GM21529 (cell line): Measurements from ENCODE around the gene ARHGEF9.
"Not testable (repeated sequence)": the region's sequence is repeated elsewhere in the genome, so short reads cannot be mapped to it uniquely, and the experiment has no call there.

Source experiments
- ATAC-seq: cut with Tn5 transposase; IDR thresholded peaks from one replicate; pipeline ENCODE4 v1.9.1; 2021; ENCODE audit not compliant: unreplicated experiment

ARHGEF9 gene

DNA sequence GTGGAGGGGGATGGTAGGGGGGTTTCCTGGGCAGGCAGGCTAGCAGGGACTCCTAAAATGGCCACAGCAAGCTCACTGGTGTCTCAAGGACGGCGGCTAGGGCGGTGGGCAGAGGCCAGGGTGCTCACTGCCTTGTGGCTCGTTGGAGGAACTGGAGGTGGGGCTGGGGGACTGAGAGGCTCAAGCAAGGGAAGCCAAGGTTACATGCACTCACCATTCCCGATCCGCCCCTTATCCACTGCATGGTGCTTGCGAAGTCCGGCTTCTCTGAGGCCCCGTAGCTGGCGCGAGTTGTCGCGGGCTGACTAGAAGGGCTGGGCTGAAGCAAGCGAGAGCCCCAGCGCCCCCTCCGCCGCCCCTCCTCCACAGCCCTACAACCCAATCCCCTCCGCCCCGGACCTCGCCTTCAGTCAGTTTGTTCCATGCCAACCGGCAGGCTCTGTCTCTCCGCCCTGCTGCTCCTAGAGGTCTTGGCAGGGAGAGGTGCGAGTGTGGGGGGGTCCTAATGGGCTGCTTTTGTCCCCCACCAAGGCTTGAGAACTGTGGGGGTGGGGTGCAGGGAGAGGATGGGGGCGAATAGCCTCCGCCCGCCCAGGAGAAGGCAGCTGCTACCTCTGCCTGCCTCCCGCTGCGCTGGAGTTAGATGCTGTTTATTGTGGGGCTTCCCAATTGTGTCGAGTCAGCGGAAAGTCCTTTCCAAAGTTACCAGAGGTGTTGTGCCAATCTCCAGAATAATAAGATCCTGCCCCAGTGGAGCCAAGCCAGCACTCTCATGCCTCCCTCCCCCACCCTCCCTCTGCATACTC, at the start of gene ARHGEF9:
TSS of gene ARHGEF9 (minus strand) at position 313 of the 806 bp plus-strand sequence. CDS start at position 244, 69 bp downstream.
- ATAC-seq, result no peak

DNA sequence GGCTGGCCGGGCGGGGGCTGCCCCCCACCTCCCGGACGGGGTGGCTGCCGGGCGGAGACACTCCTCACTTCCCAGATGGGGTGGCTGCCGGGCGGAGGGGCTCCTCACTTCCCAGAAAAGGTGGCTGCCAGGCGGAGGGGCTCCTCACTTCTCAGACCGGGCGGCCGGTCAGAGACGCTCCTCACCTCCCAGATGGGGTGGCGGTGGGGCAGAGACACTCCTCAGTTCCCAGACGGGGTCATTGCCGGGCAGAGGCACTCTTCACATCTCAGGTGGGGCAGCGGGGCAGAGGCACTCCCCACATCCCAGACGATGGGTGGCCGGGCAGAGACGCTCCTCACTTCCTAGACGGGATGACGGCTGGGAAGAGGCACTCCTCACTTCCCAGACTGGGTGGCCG, 40.4 kb upstream of the ARHGEF9 start:
- ATAC-seq, result not testable (repeated sequence)

DNA sequence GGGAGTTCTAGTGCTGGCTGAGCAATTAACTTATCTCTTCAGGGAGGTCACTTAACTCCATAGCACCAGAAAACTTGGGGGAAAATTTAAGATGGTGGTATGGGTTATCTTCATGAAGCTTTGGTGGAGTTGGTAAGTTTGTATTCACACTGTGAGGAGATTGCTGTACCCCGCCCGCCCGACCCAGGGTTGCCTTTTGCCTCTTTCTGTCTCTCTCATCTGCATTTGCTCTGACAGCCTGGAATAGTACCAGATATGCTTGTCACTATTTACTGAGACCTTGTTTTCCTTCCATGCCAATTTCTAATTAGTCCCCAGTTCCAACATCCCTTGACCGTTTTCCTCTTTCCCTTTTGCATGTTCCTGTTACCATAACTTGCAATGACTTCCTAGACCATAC, 33.1 kb upstream of the ARHGEF9 start:
- no peak for ATAC-seq

DNA sequence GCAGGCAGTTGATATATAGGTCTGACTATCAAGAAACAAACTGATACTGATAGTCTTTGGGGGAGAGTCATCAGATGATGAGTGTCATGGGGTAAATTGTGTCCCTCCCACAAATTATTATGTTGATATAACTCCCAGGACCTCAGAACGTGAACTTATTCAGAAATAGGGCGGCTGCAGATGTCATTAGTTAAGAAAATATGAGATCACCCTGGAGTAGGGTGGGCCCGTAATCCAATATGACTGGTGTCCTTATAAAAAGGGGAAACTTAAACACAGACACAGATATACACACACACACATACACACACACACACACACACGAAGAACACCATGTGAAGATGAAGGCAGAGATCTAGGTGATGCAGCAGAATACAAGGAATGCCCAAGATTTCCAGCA, 32.7 kb upstream of the ARHGEF9 start:
- ATAC-seq, result no peak

DNA sequence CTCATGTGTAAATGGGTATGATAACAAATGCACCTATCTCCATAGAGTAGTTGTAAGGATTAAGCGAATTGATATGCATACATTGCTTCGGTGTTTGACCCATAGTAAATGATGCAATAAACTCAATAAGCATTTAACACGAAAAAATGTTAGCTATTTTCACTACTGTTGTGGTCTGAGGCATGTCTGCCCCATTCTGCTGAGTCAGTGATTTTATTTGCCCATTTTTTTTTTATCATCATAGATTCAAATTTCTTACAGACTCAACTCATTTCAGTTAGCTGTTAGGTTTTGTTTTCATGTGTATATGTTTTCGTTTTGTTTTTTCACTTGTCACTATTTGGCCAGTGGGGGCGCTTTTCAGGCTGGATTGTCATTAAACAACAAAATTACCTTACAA, 27.8 kb upstream of the ARHGEF9 start:
- no peak for ATAC-seq

DNA sequence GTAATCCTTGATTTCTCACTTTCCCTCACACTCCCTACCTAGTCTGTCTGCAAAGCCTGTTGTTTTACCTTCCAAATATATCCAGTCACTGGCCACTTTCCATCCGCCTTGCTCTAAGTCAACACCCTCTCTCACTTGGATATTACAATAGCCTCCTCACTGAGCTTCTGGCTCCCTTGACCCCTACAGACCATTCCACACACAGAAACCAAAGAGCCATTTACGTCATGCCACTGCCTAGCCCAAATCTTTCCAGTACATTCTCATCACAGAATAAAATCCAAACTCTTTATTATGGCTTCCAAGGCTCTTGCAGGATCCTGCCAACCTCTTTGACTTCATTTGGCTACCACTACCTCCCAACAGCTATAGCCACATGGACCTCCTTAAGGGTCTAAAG, 25.7 kb upstream of the ARHGEF9 start:
- no peak for ATAC-seq

DNA sequence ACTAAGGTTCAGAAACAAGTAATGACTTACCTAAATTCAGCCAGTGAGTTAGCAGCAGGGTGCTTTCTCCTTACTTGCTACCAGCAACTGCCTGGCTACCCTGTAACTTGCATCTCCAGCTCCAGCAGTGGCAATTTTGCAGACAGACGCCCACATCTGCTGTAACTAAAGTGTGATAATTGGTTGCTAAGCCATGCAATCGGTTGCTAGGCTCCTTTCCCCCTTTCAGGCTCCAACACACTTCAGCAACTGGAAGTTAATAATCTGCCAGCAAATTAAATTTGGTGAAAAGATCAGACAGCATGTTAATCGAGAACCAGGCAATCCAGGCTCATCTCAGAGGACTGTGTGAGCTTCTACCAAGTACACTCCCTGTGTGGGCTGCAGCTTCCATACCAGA, 24.2 kb upstream of the ARHGEF9 start:
- ATAC-seq, result no peak

DNA sequence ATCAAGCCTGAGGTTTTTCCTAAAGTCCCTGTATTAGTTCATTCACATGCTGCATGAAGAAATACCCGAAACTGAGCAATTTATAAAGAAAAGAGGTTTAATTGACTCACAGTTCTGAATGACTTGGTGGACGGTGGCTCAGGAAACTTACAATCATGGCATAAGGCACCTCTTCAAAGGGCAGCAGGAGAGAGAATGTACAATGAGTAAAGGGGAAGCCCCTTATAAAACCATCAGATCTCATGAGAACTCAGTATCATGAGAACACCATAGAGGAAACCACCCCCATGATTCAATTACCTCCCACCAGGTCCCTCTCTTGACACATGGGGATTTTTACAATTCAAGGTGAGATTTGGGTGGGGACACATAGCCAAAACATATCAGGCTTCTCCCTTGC, 10.4 kb upstream of the ARHGEF9 start:
- not testable (repeated sequence) for ATAC-seq

DNA sequence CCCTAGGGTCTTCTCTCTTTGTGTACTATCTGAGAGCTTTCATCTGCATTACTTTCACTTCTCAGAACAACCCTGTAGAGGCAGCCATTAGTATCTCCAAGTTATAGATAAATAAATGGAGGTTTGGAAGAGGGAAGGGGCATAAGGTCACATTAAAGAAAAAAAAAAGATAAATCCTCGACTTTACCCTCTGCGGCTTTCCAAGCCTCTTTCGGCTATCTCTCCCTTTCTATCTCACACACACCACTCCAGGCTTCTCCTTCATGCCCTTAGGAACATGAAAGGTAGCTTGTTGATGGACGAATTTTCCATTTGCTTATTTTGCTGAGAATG, 660 bp upstream of the ARHGEF9 start:
- no peak for ATAC-seq

DNA sequence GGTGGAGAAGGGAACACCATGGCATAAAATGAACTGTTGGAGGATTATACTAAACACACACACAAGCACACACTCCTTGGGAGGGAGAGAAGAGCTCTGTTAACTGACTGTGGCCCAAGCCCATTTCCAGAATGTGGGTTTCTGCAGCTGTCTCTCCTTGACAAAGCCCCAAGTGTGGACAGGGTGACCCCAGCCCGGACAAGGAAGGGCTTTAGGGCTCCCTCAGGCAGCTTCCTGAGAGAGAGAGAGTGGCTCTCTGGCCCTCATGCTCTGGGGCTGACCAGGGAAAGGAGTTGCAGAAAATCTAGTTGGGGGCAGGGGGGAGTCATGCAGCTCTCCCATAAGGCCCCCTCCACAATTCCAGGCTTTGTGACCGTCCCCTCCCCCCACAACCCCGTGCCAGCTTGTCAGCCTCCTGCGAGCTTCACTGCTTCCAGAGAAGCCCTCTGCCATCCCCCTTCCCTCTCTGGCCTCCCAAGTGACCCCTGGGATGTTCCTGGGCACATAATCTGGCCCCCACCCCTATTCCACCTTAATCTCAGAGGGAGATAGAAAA, 590 bp downstream of the ARHGEF9 start:
- no peak for ATAC-seq

DNA sequence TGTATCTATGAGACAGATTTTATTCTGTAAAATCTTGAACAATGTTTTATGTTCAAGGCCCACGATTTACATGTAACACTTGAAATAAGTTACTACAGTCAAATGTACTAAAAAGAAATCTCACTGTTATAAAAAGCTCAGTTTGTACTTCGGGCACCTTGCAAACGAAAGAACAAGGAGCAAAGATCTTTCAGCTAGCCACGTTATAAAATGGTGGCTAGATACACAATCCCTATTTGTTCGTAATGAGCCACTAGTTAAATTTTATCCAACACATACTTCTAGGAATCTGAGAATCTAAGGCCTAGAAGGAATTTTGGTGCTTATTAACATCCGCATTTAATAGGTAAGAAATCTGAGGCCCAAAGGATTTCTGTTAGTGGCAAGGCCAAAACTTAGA, 2.5 kb downstream of the ARHGEF9 start:
- ATAC-seq, result no peak

DNA sequence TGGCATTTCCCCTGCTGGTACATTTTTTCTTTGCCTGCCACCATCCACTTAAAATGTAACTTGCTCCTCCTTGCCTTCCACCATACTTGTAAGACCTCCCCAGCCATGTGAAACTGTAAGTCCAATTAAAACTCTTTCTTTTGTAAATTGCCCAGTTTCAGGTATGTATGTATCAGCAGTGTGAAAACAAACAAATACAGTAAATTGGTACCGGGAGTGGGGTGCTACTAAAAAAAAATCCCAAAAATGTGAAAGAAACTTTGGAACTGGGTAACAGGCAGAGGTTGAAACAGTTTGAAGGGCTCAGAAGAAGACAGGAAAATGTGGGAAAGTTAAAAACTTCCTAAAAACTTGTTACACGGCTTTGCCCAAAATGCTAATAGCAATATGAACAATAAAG, 16.3 kb downstream of the ARHGEF9 start:
- no peak for ATAC-seq

DNA sequence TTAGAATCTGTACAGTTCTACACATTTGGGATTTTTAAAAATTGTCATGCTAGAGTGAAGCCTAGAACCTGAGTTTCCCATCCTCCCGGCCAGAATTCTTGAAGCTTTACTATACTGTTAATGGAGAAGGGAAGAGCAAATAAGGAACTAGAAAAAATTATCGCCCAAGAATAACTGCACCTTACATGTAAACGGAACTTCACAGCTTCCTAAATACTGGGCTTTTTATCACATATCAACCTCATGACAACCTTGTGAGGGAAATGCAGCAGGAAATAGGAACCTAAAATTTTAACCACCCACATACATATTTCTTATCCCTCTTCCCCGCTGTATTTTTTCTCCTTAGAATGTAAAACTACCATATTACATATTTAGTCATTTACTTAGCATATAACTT, 19.3 kb downstream of the ARHGEF9 start:
- no peak for ATAC-seq

DNA sequence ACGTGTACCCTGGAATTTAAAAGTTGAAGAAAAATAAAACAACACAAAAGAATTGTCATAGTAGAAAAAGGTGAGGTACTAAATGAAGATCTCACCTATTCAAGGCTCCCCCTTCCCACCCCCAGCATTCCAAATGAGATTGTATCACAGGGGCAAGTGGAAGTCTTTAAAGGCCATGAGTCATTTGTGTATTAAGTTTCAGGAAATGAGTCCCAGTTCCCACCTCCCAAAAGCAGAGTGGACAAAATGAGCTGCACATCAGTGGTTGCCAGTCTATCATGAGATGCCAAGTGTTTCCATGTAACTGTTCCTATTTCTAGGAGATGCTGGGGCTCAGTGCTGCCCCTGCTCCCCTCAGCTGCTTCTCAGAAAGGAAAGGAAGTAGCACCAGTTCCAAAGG, 20.1 kb downstream of the ARHGEF9 start:
- ATAC-seq, result no peak

DNA sequence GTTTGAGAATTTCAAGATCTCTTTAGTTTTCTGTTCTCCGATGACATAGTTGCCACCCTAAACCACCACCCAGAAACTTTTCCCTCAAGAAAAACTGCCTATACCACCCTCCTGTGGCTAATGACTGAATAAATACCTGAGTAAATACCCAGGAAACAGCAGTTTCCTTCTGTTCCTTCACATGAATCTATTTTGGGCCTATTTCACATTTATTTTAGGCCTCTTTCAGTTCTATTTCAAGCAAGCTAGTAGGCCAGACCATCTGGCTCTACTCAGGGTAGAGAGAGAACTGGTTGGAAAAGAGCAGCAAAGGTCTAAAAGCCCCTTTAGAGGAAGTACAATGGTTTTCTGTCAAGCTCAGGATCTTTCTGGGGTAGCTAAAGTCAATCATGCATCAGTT, 23.4 kb downstream of the ARHGEF9 start:
- ATAC-seq, result peak; percentile 85

DNA sequence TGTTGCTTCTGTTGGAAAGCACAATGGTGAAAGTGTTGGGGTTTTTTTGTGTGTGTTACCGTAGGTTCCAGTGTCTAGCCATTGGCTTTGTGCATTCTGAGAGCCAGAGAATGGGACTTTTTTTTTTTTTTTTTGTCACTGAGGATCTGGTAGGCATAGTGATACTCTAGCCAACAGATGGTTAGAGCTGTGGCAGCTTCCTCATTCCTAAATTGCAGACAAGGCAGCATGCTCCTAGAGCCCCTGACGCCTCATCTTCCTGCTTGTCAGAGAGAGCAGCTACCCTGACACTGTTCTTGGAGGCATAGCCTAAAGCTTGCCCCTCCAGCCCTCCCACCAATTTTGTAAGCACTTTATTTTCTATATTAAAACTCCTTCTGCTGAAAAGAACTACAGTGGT, 27.0 kb downstream of the ARHGEF9 start:
- ATAC-seq, result no peak

DNA sequence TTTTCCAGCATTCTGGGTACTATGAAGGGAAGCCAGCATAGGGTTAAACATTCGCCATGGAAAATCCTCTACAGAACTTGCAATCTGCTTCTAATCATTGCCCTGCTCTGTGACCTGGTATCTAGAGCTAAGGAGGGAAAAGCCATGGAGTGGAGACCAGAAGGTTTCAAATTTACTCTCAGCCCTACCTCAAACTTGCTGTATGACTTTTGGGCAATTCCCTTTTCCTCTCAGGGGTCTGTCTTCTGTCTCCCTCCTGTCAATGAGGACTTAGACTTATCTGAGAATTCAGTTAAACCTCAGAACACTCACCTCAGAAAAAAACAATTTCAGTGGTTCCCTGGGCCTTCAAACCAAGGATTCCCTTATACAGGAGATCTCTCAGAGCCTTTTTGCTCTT, 29.1 kb downstream of the ARHGEF9 start:
- no peak for ATAC-seq

DNA sequence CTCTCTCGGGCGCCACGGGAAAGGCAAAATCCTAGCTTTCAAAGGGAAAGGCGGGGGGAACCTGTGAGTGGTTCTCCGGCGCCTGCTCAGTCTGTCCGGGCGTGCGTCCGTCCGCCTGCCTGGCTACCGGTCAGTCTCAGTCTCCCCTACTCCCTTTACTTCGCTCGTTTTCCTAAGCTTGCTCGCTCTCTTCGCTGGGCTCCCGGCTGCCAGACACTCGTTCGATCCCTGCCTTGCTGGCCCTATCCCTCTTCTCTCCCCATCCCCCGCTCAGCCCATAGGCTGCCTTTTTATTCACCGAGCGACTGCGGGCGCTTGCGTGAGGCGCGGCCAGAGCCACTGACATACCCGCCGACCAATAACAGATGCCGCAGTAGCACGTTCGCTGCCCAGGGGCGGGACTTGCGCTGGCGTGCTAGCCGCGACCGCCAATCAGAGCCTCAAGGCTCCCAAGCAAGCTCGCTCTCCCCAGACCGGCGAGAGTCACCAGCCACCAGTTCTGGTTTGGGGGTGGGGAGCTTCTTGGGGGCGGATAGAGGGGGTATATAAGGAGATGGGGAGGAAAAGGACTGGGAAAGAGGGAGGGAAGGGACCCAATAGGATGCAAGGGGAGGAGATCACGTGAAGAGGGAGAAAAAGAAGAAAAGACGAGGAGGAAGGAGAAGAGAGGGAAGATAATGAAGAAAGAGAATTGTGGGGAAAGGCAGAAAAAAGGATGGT, 30.0 kb downstream of the ARHGEF9 start:
- peak; percentile 95 for ATAC-seq

DNA sequence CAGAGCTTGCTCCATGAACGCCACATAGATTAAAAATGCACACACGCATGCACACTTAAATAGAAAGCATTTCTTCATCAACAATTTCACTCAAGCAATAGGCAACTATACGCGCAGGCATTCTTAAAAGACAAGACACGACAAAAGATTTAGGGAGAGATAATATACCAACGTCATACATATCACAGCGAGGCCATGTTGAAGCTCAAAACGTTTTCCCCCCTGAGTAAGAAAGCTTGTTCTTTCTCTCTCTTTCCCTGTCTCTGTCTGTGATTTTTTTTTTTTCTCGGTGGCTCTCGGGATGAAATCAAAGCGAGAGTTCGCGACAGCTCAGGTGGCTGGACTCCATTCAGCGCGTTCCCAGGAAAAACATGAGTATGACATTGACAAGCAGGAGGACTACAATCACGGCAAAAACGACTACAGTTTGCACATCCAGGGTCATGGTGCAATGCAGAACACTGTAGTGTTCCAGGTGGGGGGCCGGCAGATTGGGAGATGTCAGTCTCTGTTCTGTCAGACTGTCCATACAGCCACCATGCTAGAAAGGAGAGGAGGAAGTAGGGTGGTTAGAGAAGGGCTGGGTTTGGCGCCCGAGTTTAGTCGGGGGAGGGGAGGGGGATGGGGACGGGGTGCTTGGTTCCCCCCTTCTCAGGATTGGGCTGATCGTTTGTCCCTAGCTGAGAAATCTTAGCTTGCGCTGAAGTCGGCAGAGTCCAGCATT, 30.7 kb downstream of the ARHGEF9 start:
- peak; percentile 32 for ATAC-seq

DNA sequence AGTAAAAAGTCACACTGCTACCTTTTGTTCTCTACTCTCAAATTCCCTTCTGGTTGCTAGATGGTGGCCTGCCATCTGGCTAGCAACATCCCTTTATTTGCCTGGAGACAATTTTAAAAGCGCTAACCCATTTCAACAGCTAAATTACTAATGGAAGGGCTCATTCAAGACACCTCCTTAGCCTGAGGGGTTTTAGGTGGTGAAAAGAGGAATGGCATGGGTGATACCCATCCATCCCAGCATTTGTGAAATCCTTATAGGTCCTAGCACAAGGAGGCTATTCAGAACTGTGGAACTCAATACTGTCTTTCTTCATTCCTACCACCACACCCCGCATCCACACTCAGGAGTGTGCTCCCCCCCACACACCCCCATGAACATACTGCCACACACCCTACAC, 33.5 kb downstream of the ARHGEF9 start:
- ATAC-seq, result no peak

DNA sequence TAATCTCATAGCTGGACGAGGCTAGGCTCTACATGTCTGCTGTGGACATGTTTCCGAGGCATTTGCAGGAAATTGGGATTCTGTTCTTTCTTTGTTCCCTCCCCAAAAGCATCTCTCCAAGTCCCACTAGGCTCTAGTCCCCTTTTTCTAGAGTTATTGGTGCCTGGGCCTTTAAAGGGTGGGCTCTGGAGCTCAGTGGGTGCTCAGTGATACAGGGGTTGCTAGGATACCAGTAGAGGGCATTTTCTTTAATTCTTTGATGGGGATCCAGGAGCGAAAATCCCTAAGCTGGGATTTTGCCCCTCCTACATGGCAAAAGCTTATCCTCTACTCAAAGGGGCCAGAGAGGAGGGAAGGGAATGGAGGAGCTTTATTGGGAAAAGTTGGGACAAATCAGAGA, 34.2 kb downstream of the ARHGEF9 start:
- no peak for ATAC-seq

DNA sequence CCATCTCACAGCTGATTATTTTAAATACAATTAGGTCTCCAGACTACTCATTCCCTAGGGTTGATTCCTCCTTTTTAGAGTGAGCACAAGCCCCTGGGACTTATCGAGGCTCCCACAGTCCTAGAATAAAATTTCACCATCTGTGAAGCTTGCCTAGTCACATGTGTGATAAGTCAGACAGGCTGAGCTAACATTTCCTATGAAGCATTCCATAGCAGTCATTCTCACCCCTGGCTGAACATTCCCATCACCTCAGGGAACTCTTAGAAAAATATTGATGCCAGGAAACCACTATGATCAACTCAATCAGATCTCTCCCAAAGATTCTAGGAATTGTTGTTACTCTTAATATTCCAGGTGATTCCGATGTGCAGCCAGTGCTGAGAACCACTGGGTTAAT, 37.7 kb downstream of the ARHGEF9 start:
- ATAC-seq, result no peak
